OCI-LY7 (cell line): ENCODE measurements around the gene ANO1.

Experiments
- EZH2phosphoT487 ChIP-seq: fragments of 200-600 bp; sonication (generic); IDR thresholded peaks from 2 replicates; pipeline ENCODE4 v1.6.1; 2018; ENCODE audit warnings: low read depth, borderline replicate concordance, mild to moderate bottlenecking, mixed run types, antibody characterized with exemption, low read length, moderate library complexity, mixed read lengths
- TF ChIP-seq, protein P1 (sequence below): fragments of 200-600 bp; sonication (generic); conservative IDR thresholded peaks from 2 replicates; pipeline ENCODE4 v1.5.1; 2014; ENCODE audit warnings: mild to moderate bottlenecking, antibody characterized with exemption, low read length, moderate library complexity, mixed read lengths

DNA sequence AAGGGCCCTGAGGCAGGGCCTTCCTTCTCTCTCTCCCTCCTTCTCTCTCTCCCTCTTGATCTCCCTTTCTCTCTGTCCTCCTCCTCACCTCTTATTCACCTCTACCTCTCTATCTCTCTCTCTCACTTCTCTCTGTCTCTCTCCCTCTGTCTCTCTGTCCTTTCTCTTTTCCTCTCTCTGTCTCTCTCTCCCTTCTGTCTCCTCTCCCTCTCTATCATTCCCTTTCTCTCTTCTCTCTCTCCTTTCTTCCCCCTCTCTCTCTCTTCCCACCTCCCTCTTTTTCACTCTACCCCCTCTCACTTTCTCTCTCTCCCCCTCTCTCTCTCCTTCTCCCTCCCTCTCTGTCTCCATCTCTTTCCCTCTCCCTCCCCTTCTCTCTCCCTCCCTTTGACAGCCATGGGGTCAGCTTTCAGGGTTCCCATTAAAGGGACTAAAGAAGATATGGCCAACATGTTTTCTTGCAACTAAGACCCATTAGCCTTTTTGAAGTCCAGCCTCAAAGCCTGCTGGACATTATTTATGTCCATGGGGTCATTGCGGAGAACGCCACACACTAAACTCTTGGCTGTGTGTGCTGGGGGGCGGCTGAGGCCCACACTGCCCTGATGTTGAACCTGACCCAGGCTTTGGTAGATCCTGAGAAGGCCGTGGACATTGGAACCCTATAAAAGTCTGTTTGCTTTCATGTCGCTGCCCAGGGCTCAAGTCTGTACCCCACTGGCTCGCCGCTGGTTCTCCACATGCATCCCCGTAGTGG is 15.0 kb downstream of the ANO1 start:
- TF ChIP-seq, protein P1, sequence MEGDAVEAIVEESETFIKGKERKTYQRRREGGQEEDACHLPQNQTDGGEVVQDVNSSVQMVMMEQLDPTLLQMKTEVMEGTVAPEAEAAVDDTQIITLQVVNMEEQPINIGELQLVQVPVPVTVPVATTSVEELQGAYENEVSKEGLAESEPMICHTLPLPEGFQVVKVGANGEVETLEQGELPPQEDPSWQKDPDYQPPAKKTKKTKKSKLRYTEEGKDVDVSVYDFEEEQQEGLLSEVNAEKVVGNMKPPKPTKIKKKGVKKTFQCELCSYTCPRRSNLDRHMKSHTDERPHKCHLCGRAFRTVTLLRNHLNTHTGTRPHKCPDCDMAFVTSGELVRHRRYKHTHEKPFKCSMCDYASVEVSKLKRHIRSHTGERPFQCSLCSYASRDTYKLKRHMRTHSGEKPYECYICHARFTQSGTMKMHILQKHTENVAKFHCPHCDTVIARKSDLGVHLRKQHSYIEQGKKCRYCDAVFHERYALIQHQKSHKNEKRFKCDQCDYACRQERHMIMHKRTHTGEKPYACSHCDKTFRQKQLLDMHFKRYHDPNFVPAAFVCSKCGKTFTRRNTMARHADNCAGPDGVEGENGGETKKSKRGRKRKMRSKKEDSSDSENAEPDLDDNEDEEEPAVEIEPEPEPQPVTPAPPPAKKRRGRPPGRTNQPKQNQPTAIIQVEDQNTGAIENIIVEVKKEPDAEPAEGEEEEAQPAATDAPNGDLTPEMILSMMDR = no peak
- no peak for TF ChIP-seq EZH2phosphoT487
